ENCODE data around the gene TRIM45. TPM values are rescaled to one million over a fixed set of nuclear protein-coding genes. Genes with fewer than 3 reads are reported as not detected.

The TRIM45 gene
- total RNA-seq (2022; extraction: Qiagen RNA extraction; ENCODE audit: low read depth): 0.66 to 1.7 TPM (median 1.3 TPM) in 5 replicates

GRCh38 chr1:117121589-117122329 lies at the start of gene TRIM45:
Gene TRIM45, minus strand, starts transcription at chr1:117121749. Its CDS starts 548 bp downstream, at chr1:117121201.

Other genes starting within 250 kb of the TRIM45 start
- 12.0 to 15.7 TPM (median 15.3 TPM) in 5 replicates for gene PTGFRN, start 211.8 kb downstream of the TRIM45 start, total RNA-seq (2022; extraction: Qiagen RNA extraction; ENCODE audit: low read depth)
- 0.06 to 0.35 TPM (median 0.10 TPM) in 5 replicates for gene CD101, start 120.0 kb downstream of the TRIM45 start, total RNA-seq (2022; extraction: Qiagen RNA extraction; ENCODE audit: low read depth)
- 15.1 to 22.0 TPM (median 18.3 TPM) in 5 replicates for gene TTF2, start 61.4 kb downstream of the TRIM45 start, total RNA-seq (2022; extraction: Qiagen RNA extraction; ENCODE audit: low read depth)
- 0.06 to 0.08 TPM (median 0.06 TPM) in 3 of 5 replicates, not detected in the others for gene VTCN1, start 89.2 kb upstream of the TRIM45 start, total RNA-seq (2022; extraction: Qiagen RNA extraction; ENCODE audit: low read depth)
- 4.4 to 9.3 TPM (median 7.4 TPM) in 5 replicates for gene MAN1A2, start 245.7 kb upstream of the TRIM45 start, total RNA-seq (2022; extraction: Qiagen RNA extraction; ENCODE audit: low read depth)

All from A549 treated with GW870086 at 1 μM for 4 hours (cell line).